ENCODE data around the gene ABAT.

ABAT gene

DNA sequence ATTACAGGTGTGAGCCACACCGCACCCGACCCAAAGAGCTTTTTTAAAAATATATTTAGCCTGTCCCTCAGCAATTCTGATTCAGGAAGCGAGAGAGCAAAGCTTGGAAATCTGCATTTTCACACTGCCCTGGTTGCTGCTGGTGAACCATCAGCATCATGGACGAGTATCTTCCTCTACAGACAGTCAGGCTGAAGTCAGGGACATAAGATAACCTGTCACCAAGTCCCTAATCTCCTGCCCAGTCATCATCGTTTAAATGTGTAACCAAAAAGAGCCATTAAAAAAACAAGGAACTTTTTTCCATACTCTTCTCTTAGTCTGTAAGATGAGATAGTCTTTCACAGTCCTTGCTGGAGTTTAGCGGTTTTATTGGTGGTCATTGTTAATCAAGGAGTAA, 129.9 kb downstream of the ABAT start:
- Histone ChIP-seq H3K36me3 (replicated peaks in 1 of 2; ENCODE audit: control insufficient read depth in 2 of 2, insufficient read depth in 2 of 2, low read length in 2 of 2) (peaks cover 18 to 85% of the 10 kb centered on the region in 2 donors), H3K9me3 (replicated peaks in 1 of 2; ENCODE audit: control insufficient read depth in 2 of 2, insufficient read depth in 1 of 2, low read depth in 1 of 2, low read length in 2 of 2) (no peaks in the 10 kb centered on the region), H3K27me3 (ENCODE audit: control insufficient read depth in 3 of 3, insufficient read depth in 3 of 3, low read depth in 1 of 3, low read length in 3 of 3) (no peaks in the 10 kb centered on the region), H3K14ac (ENCODE audit: low read length) (no peak overlapping the region), H3K18ac (ENCODE audit: low read length) (no peak overlapping the region), H3K4me1 (ENCODE audit: control insufficient read depth in 2 of 2, insufficient read depth in 1 of 2, low read depth in 1 of 2, low read length in 2 of 2) (no peaks in the 10 kb centered on the region), H2BK120ac (ENCODE audit: low read depth, low read length) (no peak overlapping the region), H2AK5ac (ENCODE audit: low read depth, low read length) (no peak overlapping the region), H2BK15ac (ENCODE audit: low read length) (no peak overlapping the region), H2BK5ac (ENCODE audit: low read length) (no peak overlapping the region), H3K4me3 (ENCODE audit: low read length in 2 of 2) (no peak overlapping the region), H2AFZ (ENCODE audit: low read length) (no peak overlapping the region), H3K4ac (ENCODE audit: low read length) (no peak overlapping the region), H2BK12ac (ENCODE audit: low read length) (no peak overlapping the region), H3K4me2 (ENCODE audit: insufficient read depth, low read length, poor library complexity, severe bottlenecking) (no peak overlapping the region), H3K23ac (ENCODE audit: low read depth, low read length, poor library complexity) (no peak overlapping the region), H4K91ac (ENCODE audit: low read depth, low read length, poor library complexity) (no peak overlapping the region), H3K79me1 (ENCODE audit: low read depth, low read length) (no peaks in the 10 kb centered on the region), H3K9ac (ENCODE audit: low read depth, low read length, poor library complexity) (no peak overlapping the region), H4K8ac (ENCODE audit: low read depth, low read length) (no peak overlapping the region), H3K27ac (replicated peaks; ENCODE audit: low read length) (no peak overlapping the region)
- no peak for DNase-seq (ENCODE audit: low spot score)
- no CpG with 5 or more reads among the region's 6 CpGs for WGBS, 2 donors (ENCODE audit: extremely low coverage in 2 of 2, insufficient read length in 2 of 2, insufficient replicate concordance in 1 of 2)

- H3K27me3 ChIP-seq (ENCODE audit: control insufficient read depth in 3 of 3, insufficient read depth in 3 of 3, low read depth in 1 of 3, low read length in 3 of 3), result no peaks in the 10 kb centered on the region
- no peaks in the 10 kb centered on the region for H3K9me3 ChIP-seq (replicated peaks in 1 of 2; ENCODE audit: control insufficient read depth in 2 of 2, insufficient read depth in 1 of 2, low read depth in 1 of 2, low read length in 2 of 2)
- no peak overlapping the region for H4K91ac ChIP-seq (ENCODE audit: low read depth, low read length, poor library complexity)
- WGBS, 2 donors (ENCODE audit: extremely low coverage in 2 of 2, insufficient read length in 2 of 2, insufficient replicate concordance in 1 of 2), result no CpG with 5 or more reads among the region's 13 CpGs
- DNase-seq (ENCODE audit: low spot score), result no peak
- no peak overlapping the region for H2AFZ ChIP-seq (ENCODE audit: low read length)
- H3K18ac ChIP-seq (ENCODE audit: low read length), result no peak overlapping the region
- H3K79me1 ChIP-seq (ENCODE audit: low read depth, low read length), result no peaks in the 10 kb centered on the region
- H4K8ac ChIP-seq (ENCODE audit: low read depth, low read length), result no peak overlapping the region
- H2BK15ac ChIP-seq (ENCODE audit: low read length), result no peak overlapping the region
- H3K9ac ChIP-seq (ENCODE audit: low read depth, low read length, poor library complexity), result no peak overlapping the region
- H3K14ac ChIP-seq (ENCODE audit: low read length), result no peak overlapping the region
- no peak overlapping the region for H2BK5ac ChIP-seq (ENCODE audit: low read length)
- no peak overlapping the region for H3K23ac ChIP-seq (ENCODE audit: low read depth, low read length, poor library complexity)
- peaks cover 18 to 96% of the 10 kb centered on the region in 2 donors for H3K36me3 ChIP-seq (replicated peaks in 1 of 2; ENCODE audit: control insufficient read depth in 2 of 2, insufficient read depth in 2 of 2, low read length in 2 of 2)
- no peaks in the 10 kb centered on the region for H3K4me1 ChIP-seq (ENCODE audit: control insufficient read depth in 2 of 2, insufficient read depth in 1 of 2, low read depth in 1 of 2, low read length in 2 of 2)
- H3K4me3 ChIP-seq (ENCODE audit: low read length in 2 of 2), result no peak overlapping the region
- no peak overlapping the region for H3K4me2 ChIP-seq (ENCODE audit: insufficient read depth, low read length, poor library complexity, severe bottlenecking)
- no peak overlapping the region for H3K27ac ChIP-seq (replicated peaks; ENCODE audit: low read length)
- no peak overlapping the region for H2BK120ac ChIP-seq (ENCODE audit: low read depth, low read length)
- no peak overlapping the region for H2BK12ac ChIP-seq (ENCODE audit: low read length)
- H3K4ac ChIP-seq (ENCODE audit: low read length), result no peak overlapping the region
- no peak overlapping the region for H2AK5ac ChIP-seq (ENCODE audit: low read depth, low read length)
Observed at GRCh38 chr16:8806272-8806983, 132.0 kb downstream of the ABAT start.

DNA sequence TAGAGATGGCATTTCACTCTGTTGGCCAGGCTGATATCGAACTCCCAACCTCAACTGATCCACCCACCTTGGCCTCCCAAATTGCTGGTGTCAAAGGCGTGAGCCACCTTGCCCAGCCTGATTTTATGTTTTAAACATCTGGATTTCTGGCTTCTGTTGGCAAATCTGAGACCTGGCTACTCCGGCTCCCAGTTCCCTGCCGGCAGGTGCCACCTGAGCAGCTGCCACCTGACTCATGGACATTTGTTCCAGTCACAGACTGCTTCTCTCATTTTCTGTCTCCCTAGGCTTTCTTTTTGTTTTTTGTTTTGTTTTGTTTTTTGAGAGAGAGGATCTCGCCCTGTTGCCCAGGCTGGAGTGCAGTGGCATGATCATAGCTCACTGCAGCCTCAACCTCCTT, 132.8 kb downstream of the ABAT start:
- H3K27me3 ChIP-seq (ENCODE audit: control insufficient read depth in 3 of 3, insufficient read depth in 3 of 3, low read depth in 1 of 3, low read length in 3 of 3), result no peaks in the 10 kb centered on the region
- no peak overlapping the region for H2BK5ac ChIP-seq (ENCODE audit: low read length)
- no CpG with 5 or more reads among the region's 5 CpGs for WGBS, 2 donors (ENCODE audit: extremely low coverage in 2 of 2, insufficient read length in 2 of 2, insufficient replicate concordance in 1 of 2)
- H2AFZ ChIP-seq (ENCODE audit: low read length), result no peak overlapping the region
- no peak overlapping the region for H2BK12ac ChIP-seq (ENCODE audit: low read length)
- no peak overlapping the region for H2BK15ac ChIP-seq (ENCODE audit: low read length)
- H3K14ac ChIP-seq (ENCODE audit: low read length), result no peak overlapping the region
- no peak overlapping the region for H2BK120ac ChIP-seq (ENCODE audit: low read depth, low read length)
- no peaks in the 10 kb centered on the region for H3K9me3 ChIP-seq (replicated peaks in 1 of 2; ENCODE audit: control insufficient read depth in 2 of 2, insufficient read depth in 1 of 2, low read depth in 1 of 2, low read length in 2 of 2)
- no peak overlapping the region for H2AK5ac ChIP-seq (ENCODE audit: low read depth, low read length)
- no peak overlapping the region for H3K4ac ChIP-seq (ENCODE audit: low read length)
- no peak overlapping the region for H3K27ac ChIP-seq (replicated peaks; ENCODE audit: low read length)
- no peak overlapping the region for H3K4me3 ChIP-seq (ENCODE audit: low read length in 2 of 2)
- no peaks in the 10 kb centered on the region for H3K79me1 ChIP-seq (ENCODE audit: low read depth, low read length)
- peaks cover 20 to 97% of the 10 kb centered on the region in 2 donors for H3K36me3 ChIP-seq (replicated peaks in 1 of 2; ENCODE audit: control insufficient read depth in 2 of 2, insufficient read depth in 2 of 2, low read length in 2 of 2)
- no peak overlapping the region for H4K8ac ChIP-seq (ENCODE audit: low read depth, low read length)
- no peak overlapping the region for H4K91ac ChIP-seq (ENCODE audit: low read depth, low read length, poor library complexity)
- no peaks in the 10 kb centered on the region for H3K4me1 ChIP-seq (ENCODE audit: control insufficient read depth in 2 of 2, insufficient read depth in 1 of 2, low read depth in 1 of 2, low read length in 2 of 2)
- no peak overlapping the region for H3K4me2 ChIP-seq (ENCODE audit: insufficient read depth, low read length, poor library complexity, severe bottlenecking)
- H3K18ac ChIP-seq (ENCODE audit: low read length), result no peak overlapping the region
- no peak for DNase-seq (ENCODE audit: low spot score)
- no peak overlapping the region for H3K9ac ChIP-seq (ENCODE audit: low read depth, low read length, poor library complexity)
- no peak overlapping the region for H3K23ac ChIP-seq (ENCODE audit: low read depth, low read length, poor library complexity)

DNA sequence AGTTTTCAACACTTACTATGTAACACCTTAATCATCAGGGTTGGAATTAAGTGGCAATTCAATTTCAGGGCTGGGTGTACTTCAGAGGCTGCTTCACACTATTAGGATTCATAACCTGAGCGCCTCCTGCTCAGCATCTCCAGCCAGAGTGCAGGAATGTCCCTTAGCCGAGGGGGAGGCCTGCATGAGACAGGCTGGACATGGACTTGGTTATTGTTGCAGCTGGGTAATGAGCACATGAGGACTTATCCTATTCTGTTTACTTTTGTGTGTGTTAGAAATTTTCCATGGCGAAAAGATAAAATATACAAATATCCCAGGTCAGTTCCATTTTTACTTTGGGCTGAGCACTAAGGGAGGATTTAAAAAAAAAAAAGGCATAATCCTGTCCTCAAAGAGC, 133.6 kb downstream of the ABAT start:
- no peak for DNase-seq (ENCODE audit: low spot score)
- Histone ChIP-seq H4K8ac (ENCODE audit: low read depth, low read length) (no peak overlapping the region), H2AK5ac (ENCODE audit: low read depth, low read length) (no peak overlapping the region), H3K36me3 (replicated peaks in 1 of 2; ENCODE audit: control insufficient read depth in 2 of 2, insufficient read depth in 2 of 2, low read length in 2 of 2) (peaks cover 22 to 97% of the 10 kb centered on the region in 2 donors), H3K79me1 (ENCODE audit: low read depth, low read length) (no peaks in the 10 kb centered on the region), H3K4me1 (ENCODE audit: control insufficient read depth in 2 of 2, insufficient read depth in 1 of 2, low read depth in 1 of 2, low read length in 2 of 2) (no peaks in the 10 kb centered on the region), H3K27me3 (ENCODE audit: control insufficient read depth in 3 of 3, insufficient read depth in 3 of 3, low read depth in 1 of 3, low read length in 3 of 3) (no peaks in the 10 kb centered on the region), H2BK15ac (ENCODE audit: low read length) (no peak overlapping the region), H3K4me2 (ENCODE audit: insufficient read depth, low read length, poor library complexity, severe bottlenecking) (no peak overlapping the region), H2BK120ac (ENCODE audit: low read depth, low read length) (no peak overlapping the region), H3K27ac (replicated peaks; ENCODE audit: low read length) (no peak overlapping the region), H3K9me3 (replicated peaks in 1 of 2; ENCODE audit: control insufficient read depth in 2 of 2, insufficient read depth in 1 of 2, low read depth in 1 of 2, low read length in 2 of 2) (no peaks in the 10 kb centered on the region), H3K18ac (ENCODE audit: low read length) (no peak overlapping the region), H3K14ac (ENCODE audit: low read length) (no peak overlapping the region), H2BK5ac (ENCODE audit: low read length) (no peak overlapping the region), H2AFZ (ENCODE audit: low read length) (no peak overlapping the region), H2BK12ac (ENCODE audit: low read length) (no peak overlapping the region), H3K23ac (ENCODE audit: low read depth, low read length, poor library complexity) (no peak overlapping the region), H3K9ac (ENCODE audit: low read depth, low read length, poor library complexity) (no peak overlapping the region), H3K4me3 (ENCODE audit: low read length in 2 of 2) (no peak overlapping the region), H3K4ac (ENCODE audit: low read length) (no peak overlapping the region), H4K91ac (ENCODE audit: low read depth, low read length, poor library complexity) (no peak overlapping the region)
- WGBS, 2 donors (ENCODE audit: extremely low coverage in 2 of 2, insufficient read length in 2 of 2, insufficient replicate concordance in 1 of 2), result no CpG with 5 or more reads among the region's 3 CpGs
